NCI-H1105 (cell line): ENCODE measurements around the gene TINAGL1.

Experiments used
- DNase-seq: peaks from one replicate; lab custom pipeline; 2025; lab: John Stamatoyannopoulos, UW

The TINAGL1 gene

DNA sequence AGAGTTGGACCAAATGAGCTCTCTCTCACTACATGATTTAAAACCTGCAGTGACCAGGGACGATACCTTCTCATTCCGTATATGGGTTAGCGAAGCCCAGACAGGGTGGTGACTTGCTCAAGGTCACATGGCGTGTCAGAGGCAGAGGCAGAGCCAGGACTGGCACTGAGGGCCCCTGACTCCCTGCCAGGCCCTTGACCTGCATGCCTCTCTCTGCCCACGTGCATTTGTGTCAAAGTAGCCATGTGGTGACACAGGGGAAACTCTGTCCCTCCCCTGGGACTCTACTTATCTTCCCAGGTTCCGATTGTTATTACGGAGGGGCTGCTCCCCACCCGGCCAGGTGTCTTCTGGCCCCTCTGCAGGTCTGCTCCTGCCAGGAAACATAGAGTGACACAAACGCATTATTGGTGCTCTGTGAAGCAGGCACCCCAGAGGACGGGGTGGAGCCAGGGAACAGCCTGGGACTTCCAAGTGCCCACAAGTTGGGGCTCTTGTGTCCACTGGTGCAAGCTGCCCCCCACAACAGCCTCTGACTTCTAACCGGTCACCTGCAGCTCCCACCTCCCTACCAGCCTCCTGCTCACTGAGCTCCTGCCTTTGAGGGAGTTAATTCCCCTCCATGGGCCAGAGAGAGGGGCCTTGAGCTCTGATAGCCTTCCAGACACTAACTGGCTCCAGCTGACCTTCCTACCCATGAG is 7.3 kb upstream of the TINAGL1 start:
- no peak for DNase-seq

- DNase-seq: no peak
These were observed 6.6 kb upstream of the TINAGL1 start for GRCh38 chr1:31569596-31570173.

DNA sequence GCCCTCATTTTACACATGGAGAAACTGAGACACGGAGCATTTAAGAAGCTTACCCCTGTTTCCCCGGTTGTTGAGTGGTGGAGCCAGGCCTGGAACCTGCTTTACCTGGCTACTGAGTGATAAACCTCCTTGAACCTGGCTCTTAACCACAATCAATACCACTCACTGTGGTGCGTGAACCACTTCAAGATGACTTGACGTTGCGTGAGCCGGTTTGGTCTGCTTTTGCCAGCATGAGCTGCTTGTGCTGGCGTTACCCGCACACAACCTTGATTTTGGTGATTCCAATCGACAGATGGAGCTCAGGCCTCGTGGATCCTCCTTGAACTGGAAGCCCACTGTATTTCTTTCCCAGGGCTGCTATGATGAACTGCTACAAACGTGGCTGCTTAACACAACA is 6.1 kb upstream of the TINAGL1 start:
- DNase-seq: no peak

DNA sequence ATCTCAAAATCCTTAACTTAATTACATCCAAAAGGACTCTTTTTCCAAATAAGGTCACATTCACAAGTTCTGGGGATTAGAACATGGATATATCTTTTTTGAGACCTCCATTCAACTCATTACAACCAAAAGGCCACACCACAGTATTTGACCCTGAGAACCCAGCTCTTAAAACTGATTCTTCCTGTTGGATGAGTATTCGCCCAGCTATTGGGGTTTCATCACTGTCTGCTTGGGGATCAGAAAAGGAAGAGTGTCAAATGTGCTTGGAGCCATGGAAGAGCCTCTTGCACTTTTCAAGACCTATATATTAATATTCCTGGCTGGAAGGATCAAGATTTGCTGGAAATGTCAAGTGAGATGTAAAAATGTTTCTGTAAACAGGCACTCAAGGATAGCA is 5.4 kb upstream of the TINAGL1 start:
- DNase-seq: no peak

DNA sequence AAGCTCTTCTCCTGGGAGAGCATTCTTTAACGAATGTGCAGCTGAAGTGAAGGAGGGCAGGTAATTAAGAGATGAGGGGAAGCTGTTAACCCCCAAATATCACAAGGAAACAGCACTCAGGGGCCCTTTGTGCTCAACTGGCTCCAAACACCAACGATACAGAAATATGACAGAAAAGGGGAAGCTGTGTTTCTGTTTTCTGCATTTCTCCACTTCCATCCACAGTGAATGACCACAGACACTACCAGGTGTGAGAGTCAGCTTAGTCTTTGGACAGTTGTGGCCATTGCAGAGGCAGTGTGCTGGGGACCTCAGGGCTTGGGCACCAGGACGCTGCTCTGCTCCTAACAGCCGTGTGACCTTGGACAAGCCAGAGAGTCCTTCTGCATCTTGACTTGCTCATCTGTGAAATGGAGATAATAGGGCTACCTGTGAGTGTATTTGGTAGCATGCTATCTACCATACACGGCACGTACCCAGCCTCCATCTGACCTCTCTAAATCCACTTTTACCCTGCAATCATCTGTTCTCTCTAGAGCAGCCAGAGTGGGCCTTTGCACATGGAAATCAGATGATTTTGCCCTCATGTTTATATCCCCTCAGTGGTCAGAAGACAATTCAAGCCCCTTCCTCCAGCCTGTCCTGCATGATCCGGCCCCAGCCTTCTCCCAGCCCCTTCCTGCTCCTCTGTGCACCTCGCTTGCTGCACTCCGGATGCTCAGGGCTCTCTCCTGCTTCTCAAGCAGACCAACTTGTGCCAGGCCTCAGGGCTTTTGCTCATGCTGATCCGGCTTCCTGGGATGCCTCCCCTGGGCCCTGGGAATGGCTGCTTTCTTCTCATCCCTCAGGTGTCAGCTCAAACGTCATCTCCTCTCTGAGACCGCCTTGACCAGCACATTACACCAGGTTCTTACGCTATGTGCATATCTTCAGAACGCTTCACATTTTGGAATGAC is 4.7 kb upstream of the TINAGL1 start:
- no peak for DNase-seq

DNA sequence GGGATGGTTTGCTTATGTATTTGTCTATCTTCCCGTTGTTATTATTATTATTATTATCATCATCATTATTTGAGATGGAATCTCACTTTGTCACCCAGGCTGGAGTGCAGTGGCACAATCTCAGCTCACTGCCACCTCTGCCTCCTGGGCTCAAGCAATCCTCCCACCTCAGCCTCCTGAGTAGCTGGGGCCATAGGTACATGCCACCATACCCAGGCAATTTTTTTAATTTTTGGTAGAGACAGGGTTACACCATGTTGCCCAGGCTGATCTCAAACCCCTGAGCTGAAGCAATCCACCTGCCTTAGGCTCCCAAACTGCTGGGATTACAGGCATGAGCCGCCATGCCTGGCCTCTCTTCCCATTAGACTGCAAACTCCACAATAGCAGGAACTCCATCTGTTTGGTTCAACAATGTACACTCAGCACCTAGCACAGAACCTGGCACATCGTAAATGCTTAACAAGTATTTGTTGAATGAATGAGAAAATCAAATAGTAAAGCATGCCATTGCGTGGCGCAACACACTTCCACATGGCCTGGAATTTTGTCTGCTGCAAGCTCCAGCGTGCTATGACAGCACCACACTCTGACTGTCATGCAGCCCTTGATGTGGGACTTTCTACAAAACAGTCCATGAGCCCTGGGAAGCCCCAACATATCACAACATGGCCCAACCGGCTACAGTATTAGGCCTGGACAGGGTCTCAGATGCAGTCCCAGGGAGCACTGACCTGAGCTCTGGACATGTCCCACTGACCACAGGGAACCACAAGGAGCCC is 3.8 kb upstream of the TINAGL1 start:
- DNase-seq: no peak

GRCh38 chr1:31573261-31573660 is 3.1 kb upstream of the TINAGL1 start:
- DNase-seq: no peak

DNA sequence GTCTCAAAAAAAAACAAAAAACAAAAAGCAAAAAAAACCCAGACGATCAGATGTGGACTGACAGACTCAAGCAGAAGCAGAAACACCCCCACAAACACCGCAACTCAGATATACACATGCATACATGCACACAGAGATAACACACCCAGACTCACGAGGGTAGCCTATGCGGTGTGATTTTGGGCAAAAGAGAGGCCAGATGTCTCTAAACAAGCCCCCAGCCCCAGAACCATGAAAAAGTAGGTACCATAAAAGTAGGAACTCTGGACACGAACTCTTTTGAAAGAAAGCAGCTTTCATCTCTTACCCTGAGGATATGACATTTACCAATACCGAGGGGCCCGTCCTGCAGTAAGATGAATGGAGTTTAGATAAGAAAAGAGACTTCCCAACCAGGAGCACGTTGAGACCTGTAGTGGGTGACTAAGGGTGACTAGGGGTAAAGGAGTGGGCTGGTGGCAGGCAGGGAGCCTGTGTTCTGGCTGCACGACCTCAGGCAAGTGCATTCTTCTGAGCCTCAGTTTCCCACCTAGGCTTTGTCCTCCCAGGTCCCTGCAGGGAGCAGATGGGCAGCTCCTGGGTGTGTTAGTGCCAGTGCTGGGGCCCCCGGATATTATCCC is 1.5 kb upstream of the TINAGL1 start:
- DNase-seq: no peak

DNA sequence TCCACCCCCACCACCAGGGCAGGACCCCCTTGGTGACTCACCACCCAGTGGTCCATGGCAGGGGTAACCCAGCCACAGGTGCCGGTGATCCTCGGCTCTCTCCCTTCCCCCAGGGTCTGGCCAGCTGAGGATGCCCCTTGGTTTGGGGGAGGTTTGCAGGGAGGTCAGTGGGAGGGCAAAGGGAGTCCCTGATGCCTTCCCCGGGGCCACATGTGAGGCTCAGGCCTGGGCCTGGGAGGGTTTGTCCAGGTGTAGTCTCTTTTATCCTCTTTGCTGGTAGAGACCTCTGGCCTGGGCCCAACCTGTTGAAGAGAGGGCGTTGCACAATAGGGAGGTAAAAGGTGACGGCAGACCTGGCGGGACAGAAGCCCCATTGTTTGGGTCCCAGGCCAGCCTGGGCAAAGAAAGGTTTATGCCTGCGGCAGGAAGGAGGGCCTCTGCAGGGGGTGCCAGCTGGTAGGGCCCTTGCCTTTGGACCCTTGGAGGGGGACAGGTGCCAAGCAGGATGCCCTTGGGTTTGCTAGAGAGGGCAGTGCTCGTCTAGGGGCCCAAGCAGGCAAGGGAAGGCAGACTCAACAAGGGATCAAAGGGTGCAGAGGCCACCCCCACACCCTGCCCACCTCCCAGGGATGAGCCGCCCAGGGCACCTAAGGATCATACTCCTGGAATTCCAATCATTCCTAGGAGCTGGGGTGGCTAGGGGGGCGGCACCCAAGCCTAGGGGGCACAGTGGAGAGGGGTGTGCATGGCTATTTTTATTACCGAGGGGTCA is 760 bp upstream of the TINAGL1 start:
- no peak for DNase-seq

- DNase-seq: no peak
These were observed 584 bp downstream of the TINAGL1 start for GRCh38 chr1:31576743-31577455.

DNA sequence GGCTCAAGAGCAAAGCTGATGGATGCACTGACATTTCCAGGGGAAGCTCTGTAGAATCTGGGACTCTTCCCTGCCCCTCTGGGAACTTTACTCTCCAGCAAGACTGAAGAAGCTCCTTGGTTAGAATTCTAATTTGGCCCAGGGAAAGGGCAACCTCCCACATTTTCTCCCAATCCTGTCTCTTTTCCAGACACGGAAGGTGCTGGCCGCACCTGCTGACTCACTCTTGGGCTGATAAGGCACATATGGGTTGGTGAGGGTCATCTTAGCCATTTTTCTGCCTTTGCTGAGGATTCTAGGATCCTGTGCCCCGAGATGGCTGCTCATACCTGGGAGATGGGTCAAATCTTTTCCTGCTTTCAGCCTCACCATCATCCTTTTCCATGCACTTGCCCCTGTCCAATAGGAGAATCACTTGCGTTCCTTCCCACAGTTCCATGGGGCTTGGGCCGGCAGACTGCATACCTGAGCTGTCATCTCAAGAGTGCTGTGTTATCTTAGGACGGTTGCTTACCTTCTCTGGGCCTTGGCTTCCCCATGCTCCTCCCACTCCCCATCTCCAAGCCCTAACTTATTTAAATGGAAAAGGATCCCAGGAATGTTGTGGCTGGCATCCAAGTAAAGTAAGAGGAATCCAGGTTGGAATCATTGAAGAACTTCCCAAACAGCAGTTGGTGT is 1.3 kb downstream of the TINAGL1 start:
- no peak for DNase-seq

- DNase-seq: no peak
These were observed 3.1 kb downstream of the TINAGL1 start for GRCh38 chr1:31579374-31579773.

DNA sequence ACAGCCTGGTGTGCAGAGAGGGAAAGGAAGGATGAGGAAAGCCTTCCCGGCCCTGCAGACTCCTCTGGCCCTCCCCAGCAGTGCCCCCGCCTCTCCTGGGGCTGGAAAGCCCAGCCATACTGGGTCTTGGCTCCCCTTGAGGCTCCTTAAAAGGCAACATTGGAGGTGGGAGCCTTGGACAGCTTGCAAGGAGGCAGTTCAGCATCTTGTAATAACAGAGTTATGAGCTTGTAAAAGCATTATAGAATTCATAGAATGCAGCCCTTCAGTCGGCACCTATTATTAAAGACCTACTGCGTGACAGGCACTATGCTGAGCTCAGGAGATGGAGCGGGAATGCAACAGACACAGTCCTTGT is 4.2 kb downstream of the TINAGL1 start:
- DNase-seq: no peak

- DNase-seq: no peak
These were observed 4.7 kb downstream of the TINAGL1 start for GRCh38 chr1:31580891-31581603.

DNA sequence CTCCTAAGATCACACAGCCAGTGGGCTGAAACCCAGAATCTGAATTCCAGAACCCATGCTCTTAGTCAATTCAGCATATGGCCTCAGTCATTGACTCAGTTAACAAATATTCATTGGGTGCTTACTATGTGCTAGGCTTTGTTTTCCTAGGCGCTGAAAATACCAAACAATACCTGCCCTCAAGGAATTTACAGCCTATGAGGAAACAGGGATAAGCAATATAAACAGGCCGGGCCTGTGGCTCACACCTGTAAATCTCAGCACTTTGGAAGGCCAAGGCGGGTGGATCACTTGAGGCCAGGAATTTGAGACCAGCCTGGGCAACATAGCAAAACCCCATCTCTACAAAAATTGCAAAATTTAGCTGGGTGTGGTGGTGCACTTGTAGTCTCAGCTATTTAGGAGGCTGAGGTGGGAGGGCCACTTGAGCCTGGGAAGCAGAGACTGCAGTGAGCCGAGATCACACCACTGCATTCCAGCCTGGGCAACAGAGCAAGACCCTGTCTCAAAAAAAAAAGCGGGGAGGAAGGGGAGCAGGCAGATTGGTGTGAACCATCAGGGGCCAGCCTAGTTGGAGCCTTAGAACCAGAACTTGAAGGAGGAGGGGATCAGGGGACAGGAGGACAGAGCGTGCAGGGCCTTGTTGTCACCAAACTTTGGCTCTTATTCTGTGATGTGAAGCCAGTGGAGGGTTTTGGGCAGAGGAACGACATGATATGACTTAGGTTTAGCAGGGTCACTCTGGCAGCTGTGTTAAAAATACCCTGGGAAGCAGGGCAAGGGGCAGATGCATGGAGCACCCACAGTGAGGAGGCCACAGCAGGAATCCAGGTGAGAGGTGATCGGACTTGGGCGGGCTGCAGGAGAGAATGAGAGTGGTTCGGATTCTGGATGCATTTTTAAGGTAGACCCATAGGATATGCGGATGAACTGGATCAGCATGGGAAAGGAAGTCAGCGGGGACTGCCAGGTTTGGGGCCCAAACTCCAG is 5.8 kb downstream of the TINAGL1 start:
- DNase-seq: no peak

DNA sequence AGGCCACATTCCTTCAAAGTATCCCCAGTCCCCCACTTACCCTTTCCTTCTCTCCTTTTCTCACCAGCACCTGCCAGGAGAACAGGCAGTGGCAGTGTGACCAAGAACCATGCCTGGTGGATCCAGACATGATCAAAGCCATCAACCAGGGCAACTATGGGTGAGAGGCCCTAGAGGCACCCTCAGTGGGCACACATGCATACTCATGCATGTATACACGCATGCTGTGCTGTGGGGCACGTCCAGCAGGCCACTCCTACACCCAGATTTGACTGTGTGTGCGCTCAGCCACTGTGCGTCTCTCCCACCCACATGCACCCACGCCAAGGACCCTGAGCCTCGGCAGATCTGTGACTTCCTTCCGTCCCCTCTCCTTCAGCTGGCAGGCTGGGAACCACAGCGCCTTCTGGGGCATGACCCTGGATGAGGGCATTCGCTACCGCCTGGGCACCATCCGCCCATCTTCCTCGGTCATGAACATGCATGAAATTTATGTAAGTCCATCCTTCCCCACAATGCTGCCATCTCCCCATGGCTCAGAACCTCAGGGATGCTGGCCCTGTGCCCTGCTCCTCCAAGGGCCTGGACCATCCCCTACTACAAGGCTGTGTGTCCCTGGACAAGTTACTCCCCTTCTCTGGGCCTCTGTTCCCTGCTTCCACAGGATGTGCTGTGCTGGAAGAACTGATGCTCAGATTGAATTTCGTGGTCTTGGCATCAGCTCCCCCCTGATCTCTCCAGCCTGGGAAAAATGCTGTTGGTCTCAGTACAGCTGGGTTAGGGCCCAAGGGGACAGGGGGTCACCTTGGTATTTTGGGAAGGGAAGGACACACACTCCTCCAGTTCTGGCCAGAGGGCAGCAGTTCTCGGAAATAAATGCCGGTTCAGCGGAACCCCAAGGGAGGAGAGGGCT is 7.0 kb downstream of the TINAGL1 start:
- no peak for DNase-seq
